DOHH2 (cell line): Measurements from ENCODE around the gene DOCK1.

Experiments used
- EZH2phosphoT487 ChIP-seq: fragments of 200-600 bp; sonication (generic); IDR thresholded peaks from 2 replicates; pipeline ENCODE4 v1.6.1; 2017; ENCODE audit warnings: borderline replicate concordance, mild to moderate bottlenecking, antibody characterized with exemption, low read length, moderate library complexity, mixed read lengths
- TF ChIP-seq, protein P1 (sequence below): fragments of 200-600 bp; sonication (generic); IDR thresholded peaks from one replicate; pipeline ENCODE4 v1.5.1; 2014; ENCODE audit warnings: antibody characterized with exemption, mild to moderate bottlenecking, low read depth, low read length; ENCODE audit not compliant: poor library complexity, severe bottlenecking

DNA sequence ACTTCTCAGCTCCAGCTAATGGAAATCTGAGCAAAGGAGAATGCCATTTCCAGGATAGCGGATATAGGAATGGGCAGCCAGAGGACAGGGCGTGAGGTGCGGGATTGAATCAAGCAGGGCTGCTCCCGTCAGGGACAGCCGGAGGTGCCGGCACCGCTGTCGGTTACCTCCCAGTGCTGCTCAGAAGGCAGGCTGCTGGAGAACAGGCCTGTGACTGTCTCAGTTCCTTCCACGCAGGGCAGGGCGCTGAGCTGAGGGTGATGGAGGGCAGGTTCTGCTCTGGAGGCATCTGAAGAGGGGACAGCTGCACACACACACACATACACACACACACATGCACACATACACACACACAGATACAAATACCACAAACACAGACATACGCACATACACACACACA is 111.1 kb downstream of the DOCK1 start:
- TF ChIP-seq, protein P1, sequence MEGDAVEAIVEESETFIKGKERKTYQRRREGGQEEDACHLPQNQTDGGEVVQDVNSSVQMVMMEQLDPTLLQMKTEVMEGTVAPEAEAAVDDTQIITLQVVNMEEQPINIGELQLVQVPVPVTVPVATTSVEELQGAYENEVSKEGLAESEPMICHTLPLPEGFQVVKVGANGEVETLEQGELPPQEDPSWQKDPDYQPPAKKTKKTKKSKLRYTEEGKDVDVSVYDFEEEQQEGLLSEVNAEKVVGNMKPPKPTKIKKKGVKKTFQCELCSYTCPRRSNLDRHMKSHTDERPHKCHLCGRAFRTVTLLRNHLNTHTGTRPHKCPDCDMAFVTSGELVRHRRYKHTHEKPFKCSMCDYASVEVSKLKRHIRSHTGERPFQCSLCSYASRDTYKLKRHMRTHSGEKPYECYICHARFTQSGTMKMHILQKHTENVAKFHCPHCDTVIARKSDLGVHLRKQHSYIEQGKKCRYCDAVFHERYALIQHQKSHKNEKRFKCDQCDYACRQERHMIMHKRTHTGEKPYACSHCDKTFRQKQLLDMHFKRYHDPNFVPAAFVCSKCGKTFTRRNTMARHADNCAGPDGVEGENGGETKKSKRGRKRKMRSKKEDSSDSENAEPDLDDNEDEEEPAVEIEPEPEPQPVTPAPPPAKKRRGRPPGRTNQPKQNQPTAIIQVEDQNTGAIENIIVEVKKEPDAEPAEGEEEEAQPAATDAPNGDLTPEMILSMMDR = no peak
- no peak for TF ChIP-seq EZH2phosphoT487
